Uterus (tissue), 4 donors: ENCODE results near the gene MTHFS. TPM values are rescaled to one million over a fixed set of nuclear protein-coding genes. Genes with fewer than 3 reads are reported as not detected.
"Not testable (repeated sequence)": the region's sequence is repeated elsewhere in the genome, so short reads cannot be mapped to it uniquely, and the experiment has no call there.

Experiments used
- DNase-seq, 2 donors: peaks; one replicate each; pipeline ENCODE4 v3.0.0-alpha.2; 2019 to 2020
- H3K27ac ChIP-seq, 2 donors: fragments of 200-600 bp; sonication (generic); 1 replicate in 1 of 2; 2 replicates in 1 of 2; pipeline ENCODE4 v1.5.1; 2016 to 2018
- H3K27me3 ChIP-seq, 2 donors: fragments of 200-600 bp; sonication (generic); one replicate each; pipeline ENCODE4 v1.5.1; 2018 to 2019; ENCODE audit warnings: control low read depth in 1 of 2
- H3K36me3 ChIP-seq, 2 donors: fragments of 200-600 bp; sonication (generic); one replicate each; pipeline ENCODE4 v1.5.1; 2019; ENCODE audit warnings: control low read depth in 1 of 2
- H3K4me1 ChIP-seq, 2 donors: fragments of 200-600 bp; sonication (generic); one replicate each; pipeline ENCODE4 v1.5.1; 2018 to 2019; ENCODE audit warnings: control low read depth in 1 of 2
- H3K4me3 ChIP-seq, 2 donors: fragments of 200-600 bp; sonication (generic); 1 replicate in 1 of 2; 2 replicates in 1 of 2; pipeline ENCODE4 v1.5.1; 2018 to 2019; ENCODE audit warnings: mild to moderate bottlenecking in 1 of 2
- H3K9me3 ChIP-seq, 2 donors: fragments of 200-600 bp; sonication (generic); one replicate each; pipeline ENCODE4 v1.5.1; 2019; ENCODE audit warnings: control low read depth in 1 of 2
- CTCF ChIP-seq, 4 experiments: fragments of 200-600 bp in 2 of 4; fragments of 450-650 bp in 2 of 4; sonication (generic) in 2 of 4; IDR thresholded peaks; one replicate each; pipeline ENCODE4 v1.5.1; 2016 to 2019; ENCODE audit warnings: antibody characterized with exemption in 4 of 4, mild to moderate bottlenecking in 2 of 4, moderate library complexity in 1 of 4
- POLR2A ChIP-seq, 2 donors: fragments of 450-650 bp; IDR thresholded peaks; one replicate each; pipeline ENCODE4 v1.6.1; 2016; ENCODE audit warnings: antibody characterized with exemption in 2 of 2, mild to moderate bottlenecking in 1 of 2, moderate library complexity in 1 of 2
- intact Hi-C: fragments of 100-400 bp; cut with DNase I; formaldehyde crosslinking; loops from one replicate; pipeline ENCODE4 v1.15.1; 2023; ENCODE audit warnings: low total_unique reads
- total RNA-seq, 4 donors: library from RNA; depleted of rRNA in 3 of 4; stranded (reverse); fragments of >200 nt in 3 of 4; gene quantifications; one replicate each; pipeline versions ENCODE4 v1.1.0 to v1.2.4, GENCODE V29; 2014 to 2023
- donor health status: DM: yes; HTN: yes; CAD: no.

Gene MTHFS
- total RNA-seq, 4 donors from 2014 or later: 1.5 to 22.4 (median 7.4) TPM; not detected in 1

DNA sequence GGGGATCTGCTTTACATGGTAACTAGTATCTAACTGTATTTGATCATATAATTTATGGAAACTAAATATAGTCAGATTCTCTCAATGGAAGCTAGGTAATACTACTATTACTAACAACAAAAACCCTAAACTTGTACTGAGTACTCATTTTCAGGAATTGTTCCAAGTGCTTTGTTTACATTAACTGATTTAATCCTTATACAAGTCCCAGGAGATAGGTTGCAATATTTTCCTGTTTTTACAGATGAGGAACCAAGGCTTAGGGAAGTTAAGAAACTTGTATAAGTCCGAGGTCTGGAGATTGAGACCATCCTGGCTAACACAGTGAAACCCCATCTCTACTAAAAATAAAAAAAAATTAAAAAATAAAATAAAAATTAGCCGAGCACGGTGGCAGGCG is 7.5 kb upstream of the MTHFS start:
- H3K4me3 ChIP-seq: no peak overlapping the region
- TF ChIP-seq POLR2A (IDR thresholded peaks at IDR 0.05): no peak
- no peak for TF ChIP-seq CTCF (IDR thresholded peaks at IDR 0.05)
- H3K27ac ChIP-seq: no peak overlapping the region
- intact Hi-C loops: no loop called here
- H3K36me3 ChIP-seq: no peaks in the 10 kb centered on the region
- no peaks in the 10 kb centered on the region for H3K27me3 ChIP-seq
- H3K9me3 ChIP-seq: no peaks in the 10 kb centered on the region
- no peaks in the 10 kb centered on the region for H3K4me1 ChIP-seq
- no peak for DNase-seq

DNA sequence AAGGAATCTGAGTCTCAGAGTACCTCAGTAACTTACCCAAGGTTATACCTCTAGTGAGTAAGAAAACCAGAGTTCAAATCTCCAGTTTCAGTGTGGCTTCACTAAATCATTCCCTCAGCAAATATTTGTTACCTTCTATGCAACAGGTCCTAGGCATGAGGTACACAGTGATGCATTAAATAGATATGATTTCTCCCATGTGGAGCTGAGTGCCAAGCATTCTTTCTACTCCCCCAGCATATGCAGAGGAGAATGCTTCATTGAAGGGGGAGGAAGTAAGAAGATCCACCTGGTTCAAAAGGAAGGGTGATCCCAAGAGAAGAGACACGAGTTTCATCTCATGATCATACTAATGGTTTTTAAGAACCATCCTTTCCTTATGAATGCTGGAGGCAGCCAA is 6.8 kb upstream of the MTHFS start:
- no peaks in the 10 kb centered on the region for H3K27me3 ChIP-seq
- TF ChIP-seq POLR2A (IDR thresholded peaks at IDR 0.05): no peak
- no peak for TF ChIP-seq CTCF (IDR thresholded peaks at IDR 0.05)
- H3K36me3 ChIP-seq: no peaks in the 10 kb centered on the region
- H3K27ac ChIP-seq: no peak overlapping the region
- no peaks in the 10 kb centered on the region for H3K4me1 ChIP-seq
- intact Hi-C loops: no loop called here
- H3K9me3 ChIP-seq: no peaks in the 10 kb centered on the region
- no peak overlapping the region for H3K4me3 ChIP-seq
- DNase-seq: no peak

DNA sequence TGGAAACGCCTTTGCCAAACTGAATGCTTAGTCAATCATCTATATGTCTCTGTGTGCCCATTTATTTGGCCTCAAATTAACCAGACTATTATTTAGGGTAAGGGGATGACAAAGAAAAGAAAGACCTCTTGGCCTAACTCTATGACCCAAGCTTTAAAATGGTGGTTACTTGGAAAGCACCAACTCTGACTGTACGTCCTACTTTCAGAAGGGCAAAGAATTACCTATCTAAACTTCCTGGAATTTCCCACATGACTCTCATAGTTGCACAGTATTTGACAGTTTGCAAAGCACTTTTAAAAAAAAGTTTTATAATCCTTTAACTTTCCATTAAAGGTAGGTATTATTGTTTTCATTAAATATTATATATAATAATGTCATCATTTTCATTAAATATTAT is 6.3 kb upstream of the MTHFS start:
- DNase-seq: no peak
- no peaks in the 10 kb centered on the region for H3K36me3 ChIP-seq
- H3K9me3 ChIP-seq: no peaks in the 10 kb centered on the region
- H3K27ac ChIP-seq: no peak overlapping the region
- H3K27me3 ChIP-seq: no peaks in the 10 kb centered on the region
- no peak for TF ChIP-seq POLR2A (IDR thresholded peaks at IDR 0.05)
- TF ChIP-seq CTCF (IDR thresholded peaks at IDR 0.05): no peak
- no peaks in the 10 kb centered on the region for H3K4me1 ChIP-seq
- no peak overlapping the region for H3K4me3 ChIP-seq
- intact Hi-C loops: no loop called here

DNA sequence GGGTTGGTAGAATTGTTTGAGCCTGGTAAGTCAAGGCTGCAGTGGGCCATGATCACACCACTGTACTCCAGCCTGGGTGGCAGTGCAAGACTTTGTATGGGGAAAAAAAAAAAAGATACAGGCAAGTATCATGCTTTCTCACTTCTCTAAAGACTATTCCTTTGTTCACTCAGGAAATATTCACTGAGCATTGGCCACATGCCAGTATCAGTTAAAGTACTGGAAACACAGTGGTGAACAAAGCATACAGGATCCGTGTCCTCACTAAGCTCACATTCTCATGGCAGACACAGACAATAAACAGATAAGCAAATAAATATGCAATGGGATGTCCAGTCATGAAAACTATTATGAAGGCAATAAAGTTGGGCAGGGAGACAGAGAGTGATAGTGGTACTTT is 5.1 kb upstream of the MTHFS start:
- DNase-seq: no peak
- Histone ChIP-seq H3K4me3 (no peak overlapping the region), H3K4me1 (no peaks in the 10 kb centered on the region), H3K27me3 (no peaks in the 10 kb centered on the region), H3K9me3 (no peaks in the 10 kb centered on the region), H3K27ac (no peak overlapping the region), H3K36me3 (no peaks in the 10 kb centered on the region)
- intact Hi-C loops: no loop called here
- TF ChIP-seq POLR2A (IDR thresholded peaks at IDR 0.05): no peak
- no peak for TF ChIP-seq CTCF (IDR thresholded peaks at IDR 0.05)

DNA sequence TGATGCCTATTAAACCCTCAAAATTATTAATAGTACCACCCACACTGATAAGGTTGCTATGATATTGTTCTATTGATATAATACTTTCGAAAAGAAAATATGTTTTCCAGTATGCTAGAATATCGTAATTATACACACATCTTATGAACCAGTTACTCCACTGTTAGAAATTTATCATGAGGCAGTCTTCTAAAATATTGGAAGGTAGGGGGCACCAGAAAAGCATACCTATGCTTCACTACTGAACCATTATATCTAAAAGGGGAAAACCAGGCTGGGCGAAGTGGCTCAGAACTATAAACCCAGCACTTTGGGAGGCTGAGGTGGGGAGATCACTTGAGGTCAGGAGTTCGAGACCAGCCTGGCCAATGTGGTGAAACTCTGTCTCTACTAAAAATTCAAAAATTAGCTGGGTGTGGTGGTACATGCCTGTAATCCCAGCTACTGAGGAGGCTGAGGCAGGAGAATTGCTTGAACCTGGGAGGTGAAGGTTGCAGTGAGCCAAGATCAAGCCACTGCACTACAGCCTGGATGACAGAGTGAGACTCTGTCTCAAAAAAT is 4.1 kb upstream of the MTHFS start:
- H3K27ac ChIP-seq, DNase-seq, H3K36me3 ChIP-seq, intact Hi-C loops, H3K27me3 ChIP-seq, H3K9me3 ChIP-seq, H3K4me1 ChIP-seq, H3K4me3 ChIP-seq: not testable (repeated sequence)

GRCh38 chr15:79900087-79900486 is 3.3 kb upstream of the MTHFS start:
- Histone ChIP-seq H3K36me3 (no peaks in the 10 kb centered on the region), H3K9me3 (no peaks in the 10 kb centered on the region), H3K27me3 (no peaks in the 10 kb centered on the region), H3K4me3 (no peak overlapping the region), H3K27ac (no peak overlapping the region), H3K4me1 (no peaks in the 10 kb centered on the region)
- DNase-seq: no peak
- TF ChIP-seq POLR2A (IDR thresholded peaks at IDR 0.05) (no peak), CTCF (IDR thresholded peaks at IDR 0.05) (no peak)
- intact Hi-C loops: no loop called here

- H3K4me3 ChIP-seq, H3K27me3 ChIP-seq, intact Hi-C loops, H3K9me3 ChIP-seq, DNase-seq, H3K4me1 ChIP-seq, H3K36me3 ChIP-seq: not testable (repeated sequence)
- peak overlapping the region in 1 of 2 donors; percentile 39 for H3K27ac ChIP-seq
These were observed 2.0 kb upstream of the MTHFS start for GRCh38 chr15:79898786-79899185.
